Endothelial cell (in vitro differentiated cells): ENCODE data around the gene STIM1. TPM values are rescaled to one million over a fixed set of nuclear protein-coding genes. Genes with fewer than 3 reads are reported as not detected.
A peak's percentile ranks its signal among the peaks of the same experiment; 100 is the strongest.

Experiments
- DNase-seq: peaks from one replicate; pipeline ENCODE4 v3.0.0; 2021; ENCODE audit warnings: low spot score
- H3K27ac Mint-ChIP-seq: one replicate; pipeline ENCODE4 v1.8.0; 2021; ENCODE audit warnings: mixed read lengths, inconsistent platforms; ENCODE audit not compliant: unreplicated experiment
- H3K27me3 Mint-ChIP-seq: one replicate; pipeline ENCODE4 v1.8.0; 2021; ENCODE audit warnings: mild to moderate bottlenecking, moderate library complexity, mixed read lengths, inconsistent platforms; ENCODE audit not compliant: unreplicated experiment
- H3K36me3 Mint-ChIP-seq: one replicate; pipeline ENCODE4 v1.8.0; 2021; ENCODE audit warnings: mild to moderate bottlenecking, low read depth, mixed read lengths, inconsistent platforms; ENCODE audit not compliant: unreplicated experiment
- H3K4me1 Mint-ChIP-seq: one replicate; pipeline ENCODE4 v1.8.0; 2021; ENCODE audit warnings: mild to moderate bottlenecking, mixed read lengths, inconsistent platforms; ENCODE audit not compliant: unreplicated experiment
- H3K4me3 Mint-ChIP-seq: one replicate; pipeline ENCODE4 v1.8.0; 2021; ENCODE audit warnings: mild to moderate bottlenecking, mixed read lengths, inconsistent platforms; ENCODE audit not compliant: unreplicated experiment
- H3K9me3 Mint-ChIP-seq: one replicate; pipeline ENCODE4 v1.8.0; 2021; ENCODE audit warnings: mixed read lengths, inconsistent platforms; ENCODE audit not compliant: unreplicated experiment
- CTCF ChIP-seq: fragments of 200-600 bp; sonication (generic); IDR thresholded peaks from one replicate; pipeline ENCODE4 v1.5.0; 2021; ENCODE audit warnings: antibody characterized with exemption; ENCODE audit not compliant: unreplicated experiment
- total RNA-seq: library from RNA; stranded (reverse); fragmentation: NEBNext Ultra II Directional; extraction: Animal tissue kit (Norgen Biotek cat#: 25700); gene quantifications from one replicate; pipeline ENCODE4 v1.2.1, GENCODE V29; 2021; ENCODE audit not compliant: unreplicated experiment

STIM1 gene
- total RNA-seq, 1 donor from 2014 or later: 35.9 TPM

- H3K27me3 Mint-ChIP-seq: peaks cover 16% of the 10 kb centered on the region
- H3K4me1 Mint-ChIP-seq: peaks cover 22% of the 10 kb centered on the region
- no peak overlapping the region for H3K27ac Mint-ChIP-seq
- H3K9me3 Mint-ChIP-seq: no peaks in the 10 kb centered on the region
- peaks cover 14% of the 10 kb centered on the region for H3K36me3 Mint-ChIP-seq
- no peak for DNase-seq
- no peak overlapping the region for H3K4me3 Mint-ChIP-seq
- TF ChIP-seq CTCF: no peak
Measured at GRCh38 chr11:3843326-3843725, 12.1 kb upstream of the STIM1 start.

GRCh38 chr11:3845246-3845645, 10.2 kb upstream of the STIM1 start:
- no peak overlapping the region for H3K4me3 Mint-ChIP-seq
- no peak for TF ChIP-seq CTCF
- H3K27me3 Mint-ChIP-seq: peaks cover 3% of the 10 kb centered on the region
- peaks cover 4% of the 10 kb centered on the region for H3K4me1 Mint-ChIP-seq
- no peaks in the 10 kb centered on the region for H3K9me3 Mint-ChIP-seq
- H3K27ac Mint-ChIP-seq: no peak overlapping the region
- H3K36me3 Mint-ChIP-seq: no peaks in the 10 kb centered on the region
- DNase-seq: no peak

- no peaks in the 10 kb centered on the region for H3K36me3 Mint-ChIP-seq
- no peak for TF ChIP-seq CTCF
- H3K4me3 Mint-ChIP-seq: no peak overlapping the region
- peaks cover 4% of the 10 kb centered on the region for H3K4me1 Mint-ChIP-seq
- no peaks in the 10 kb centered on the region for H3K9me3 Mint-ChIP-seq
- H3K27me3 Mint-ChIP-seq: peaks cover 3% of the 10 kb centered on the region
- no peak for DNase-seq
- no peak overlapping the region for H3K27ac Mint-ChIP-seq
Measured at GRCh38 chr11:3845670-3846069, 9.8 kb upstream of the STIM1 start.

- no peak overlapping the region for H3K27ac Mint-ChIP-seq
- H3K4me1 Mint-ChIP-seq: peaks cover 10% of the 10 kb centered on the region
- H3K9me3 Mint-ChIP-seq: peaks cover 4% of the 10 kb centered on the region
- H3K27me3 Mint-ChIP-seq: peaks cover 9% of the 10 kb centered on the region
- no peaks in the 10 kb centered on the region for H3K36me3 Mint-ChIP-seq
- no peak overlapping the region for H3K4me3 Mint-ChIP-seq
- DNase-seq: peak; percentile 64
- TF ChIP-seq CTCF: peak; percentile 68
Measured at GRCh38 chr11:3849297-3849874, 6.1 kb upstream of the STIM1 start.

DNA sequence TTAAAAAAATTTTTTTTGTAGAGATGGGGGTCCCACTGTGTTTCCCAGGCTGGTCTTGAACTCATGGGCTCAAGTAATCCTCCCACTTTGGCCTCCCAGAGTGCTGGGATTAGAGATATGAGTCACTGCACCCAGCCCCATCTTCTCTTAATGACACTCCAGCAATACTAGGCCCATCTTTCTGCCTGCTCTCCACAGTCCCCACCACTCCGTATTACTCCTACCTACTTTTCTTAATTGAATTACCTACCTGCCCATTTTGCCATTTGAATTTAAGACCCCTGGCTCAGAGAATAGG, 2.0 kb upstream of the STIM1 start:
- H3K4me3 Mint-ChIP-seq: no peak overlapping the region
- peaks cover 9% of the 10 kb centered on the region for H3K27me3 Mint-ChIP-seq
- H3K9me3 Mint-ChIP-seq: peaks cover 4% of the 10 kb centered on the region
- no peak for TF ChIP-seq CTCF
- no peak overlapping the region for H3K27ac Mint-ChIP-seq
- H3K4me1 Mint-ChIP-seq: peaks cover 30% of the 10 kb centered on the region
- H3K36me3 Mint-ChIP-seq: no peaks in the 10 kb centered on the region
- DNase-seq: no peak
